Measurements from ENCODE around the gene CCT6A.
"Not testable (repeated sequence)": the region's sequence is repeated elsewhere in the genome, so short reads cannot be mapped to it uniquely, and the experiment has no call there.

GRCh38 chr7:56092388-56092787, 40.8 kb downstream of the CCT6A start:
- TF ChIP-seq CTCF (IDR thresholded peaks at IDR 0.05; ENCODE audit: borderline replicate concordance, extremely low read depth, low read length, poor library complexity, severe bottlenecking); EZH2 (IDR thresholded peaks at IDR 0.05; ENCODE audit: borderline replicate concordance, low read depth, low read length, severe bottlenecking): not testable (repeated sequence)

Data from DND-41 (cell line).